ENCODE measurements around the gene OLIG3. TPM values are rescaled to one million over a fixed set of nuclear protein-coding genes. Genes with fewer than 3 reads are reported as not detected.

OLIG3 gene
- total and polyA plus RNA-seq, 2 of the 8 experiments (the other 6 are each of a cell fraction or from before 2014, with no cell fraction given) = 0.60 to 1.3 TPM

GRCh38 chr6:137452333-137452894, 41.8 kb downstream of the OLIG3 start (continued):
- TF ChIP-seq MAFK (IDR thresholded peaks at IDR 0.05; ENCODE audit: low read depth, low read length) (no peak), JUND (IDR thresholded peaks at IDR 0.05; ENCODE audit: low read length) (no peak), ATF3 (IDR thresholded peaks at IDR 0.05; ENCODE audit: insufficient read depth, low read depth, low read length) (no peak), SP1 (IDR thresholded peaks at IDR 0.05; ENCODE audit: low read depth, low read length) (no peak), CHD2 (IDR thresholded peaks at IDR 0.05; ENCODE audit: low read length) (no peak), KDM1A (IDR thresholded peaks at IDR 0.05; ENCODE audit: borderline replicate concordance, low read length) (no peak)
